HG02970 (cell line): ENCODE measurements around the gene ARGLU1.

Source experiments
- ATAC-seq: cut with Tn5 transposase; IDR thresholded peaks from one replicate; pipeline ENCODE4 v1.9.1; 2021; ENCODE audit warnings: mild to moderate bottlenecking, moderate library complexity, moderate number of reproducible peaks; ENCODE audit not compliant: unreplicated experiment, low FRiP score

ARGLU1 gene

GRCh38 chr13:106505295-106505694 lies 62.6 kb downstream of the ARGLU1 start:
- no peak for ATAC-seq

DNA sequence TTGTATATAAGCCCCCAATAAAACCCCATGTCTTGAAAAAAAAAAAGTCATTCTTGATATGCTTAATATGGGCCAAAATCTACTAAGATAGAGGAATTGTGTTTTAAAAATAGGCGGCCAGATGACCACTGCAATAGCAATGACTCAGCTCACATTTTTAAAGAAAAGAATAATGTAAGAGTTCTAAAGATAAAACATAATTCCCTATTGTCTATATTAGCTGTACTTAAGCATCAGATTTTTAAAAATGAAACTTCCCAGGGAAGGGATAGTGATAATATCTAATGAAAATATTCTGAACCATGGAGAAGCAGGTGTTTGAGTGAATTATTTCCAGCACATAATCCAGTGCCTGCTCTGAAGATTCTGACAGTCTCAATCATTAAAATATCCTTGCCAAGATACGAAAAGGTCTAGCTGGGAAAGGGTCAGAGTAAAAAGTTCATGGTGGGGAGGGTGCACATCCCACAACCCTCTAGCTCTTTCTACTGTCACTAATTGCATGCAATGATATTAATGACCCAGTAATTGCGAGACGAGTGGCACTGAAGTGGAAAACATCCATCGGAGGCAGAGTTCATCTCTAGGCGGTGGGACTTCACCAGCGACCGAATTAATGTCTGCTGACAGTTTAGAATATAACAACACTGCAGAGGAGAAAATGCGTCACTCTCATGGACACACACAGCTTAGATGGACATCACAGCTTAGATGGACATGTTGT lies 64.0 kb downstream of the ARGLU1 start:
- no peak for ATAC-seq

DNA sequence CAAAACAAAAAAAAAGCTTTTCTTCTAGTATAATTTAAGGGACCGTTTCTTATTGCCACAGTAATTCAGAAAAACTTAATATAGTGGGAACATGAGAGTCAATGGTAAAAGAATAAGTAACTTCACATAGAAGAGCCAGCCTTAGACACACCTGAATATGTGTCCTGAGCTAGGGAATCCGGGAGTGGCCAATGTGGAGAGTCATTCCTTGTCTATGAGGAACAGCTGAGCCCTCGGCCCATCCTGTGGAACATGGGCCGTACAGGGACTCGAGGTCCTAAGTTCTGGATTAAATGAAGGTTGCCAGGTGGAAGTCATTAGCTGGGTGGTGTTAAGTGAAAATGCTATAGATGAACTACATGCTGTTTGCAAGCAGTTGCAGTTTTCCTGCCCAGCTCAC lies 64.7 kb downstream of the ARGLU1 start:
- ATAC-seq = no peak

- no peak for ATAC-seq
Observed at GRCh38 chr13:106500445-106500844, 67.5 kb downstream of the ARGLU1 start.

DNA sequence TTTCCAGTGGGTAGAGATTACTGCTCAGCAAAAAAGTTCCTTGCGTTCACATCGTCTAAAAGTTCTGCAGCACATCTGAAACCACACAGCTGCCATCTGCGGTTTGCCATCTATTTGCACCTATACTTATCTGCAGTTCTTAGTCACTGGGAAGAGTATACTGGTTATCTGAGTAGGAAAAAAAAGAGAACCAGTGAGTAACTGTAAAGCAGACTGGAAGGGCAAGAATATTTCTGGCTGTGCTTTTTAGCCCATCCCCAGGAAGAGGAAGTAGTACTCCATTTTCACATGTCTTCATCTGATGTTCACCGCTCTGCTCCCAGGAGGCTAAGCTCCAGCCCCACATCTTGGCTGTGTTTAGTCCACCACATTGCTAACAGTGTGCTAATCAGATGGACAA lies 68.0 kb downstream of the ARGLU1 start:
- no peak for ATAC-seq

- no peak for ATAC-seq
Observed at GRCh38 chr13:106499113-106499512, 68.8 kb downstream of the ARGLU1 start.

DNA sequence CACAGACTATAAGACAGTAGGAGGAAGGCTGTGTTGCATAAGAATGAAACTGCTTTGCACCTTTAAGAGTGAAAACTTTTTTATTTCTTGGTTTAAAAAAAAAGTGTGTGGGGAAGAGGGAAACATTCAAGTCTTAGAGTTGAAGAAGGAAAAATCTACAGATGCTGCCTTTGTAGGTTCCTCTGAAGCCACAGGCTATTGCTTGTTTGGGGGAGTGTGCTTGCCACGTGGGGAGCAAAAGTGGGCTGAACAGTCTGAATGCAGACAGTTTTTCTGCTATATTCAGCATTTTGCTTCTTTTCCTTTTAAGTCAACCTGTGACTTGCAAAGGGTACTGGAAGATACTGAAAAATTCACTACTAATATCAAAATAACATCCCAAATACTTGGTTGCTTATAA lies 69.4 kb downstream of the ARGLU1 start:
- no peak for ATAC-seq

GRCh38 chr13:106498158-106498557 lies 69.8 kb downstream of the ARGLU1 start:
- no peak for ATAC-seq

DNA sequence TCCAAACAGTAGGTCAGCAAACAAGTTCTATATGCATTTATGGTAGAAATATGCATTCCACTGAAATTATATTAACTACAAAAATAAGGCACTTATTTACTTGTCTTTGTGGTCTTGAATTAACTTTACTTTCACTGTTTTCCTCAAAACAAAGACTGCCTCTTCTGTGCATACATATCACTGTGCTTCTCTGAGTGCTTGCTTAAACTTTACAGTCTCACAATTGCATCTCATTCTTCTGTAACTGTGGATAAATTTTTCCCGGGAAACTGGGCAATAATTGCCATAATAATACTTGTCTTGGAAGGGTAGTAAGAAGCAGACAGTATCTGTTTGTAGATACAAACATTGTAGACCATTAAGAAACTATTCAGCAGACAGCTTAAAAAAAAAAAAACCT lies 70.9 kb downstream of the ARGLU1 start:
- no peak for ATAC-seq

DNA sequence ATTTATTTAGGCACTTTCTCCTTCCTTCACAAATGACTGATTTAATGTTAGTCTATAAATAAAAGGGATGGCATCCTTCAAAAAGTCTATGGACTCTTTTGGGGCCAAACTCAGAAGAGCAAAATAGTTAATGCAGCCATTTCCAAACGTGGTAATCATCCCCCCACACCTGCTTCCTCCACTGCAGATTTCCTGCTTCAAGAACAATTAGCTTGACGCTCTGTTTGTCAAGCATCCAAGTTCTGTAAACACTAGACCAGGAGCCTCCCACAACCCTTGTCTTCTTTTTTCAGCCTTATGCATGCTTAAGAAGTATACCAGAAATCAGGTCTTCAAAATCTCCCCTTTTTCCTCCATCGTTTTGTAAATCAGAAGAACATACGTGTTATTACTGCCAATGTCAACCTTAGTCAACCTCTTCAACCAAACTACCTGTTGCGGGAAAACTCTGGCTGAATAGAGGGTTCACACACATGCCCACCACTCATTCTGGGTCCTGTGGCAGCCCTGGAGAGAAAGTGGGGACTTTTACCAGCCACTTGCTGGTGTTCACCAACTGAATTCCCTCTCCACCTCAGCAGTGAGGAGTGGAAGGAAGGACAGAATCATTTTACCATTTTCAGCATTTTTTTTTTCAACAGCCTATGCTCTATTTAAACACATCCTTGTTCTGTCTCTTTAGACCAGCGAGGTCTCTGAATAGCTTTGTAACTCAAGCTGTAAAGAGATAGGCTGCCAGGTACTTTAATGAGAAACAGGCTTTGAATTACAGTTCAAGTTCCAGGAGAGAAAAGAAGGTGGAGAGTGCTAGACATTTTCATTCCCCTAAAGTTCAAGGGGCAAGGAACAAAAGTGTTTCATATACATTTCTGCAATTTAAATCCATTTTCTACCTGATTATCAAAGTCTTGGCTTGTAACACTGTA lies 71.6 kb downstream of the ARGLU1 start:
- no peak for ATAC-seq

GRCh38 chr13:106494936-106495335 lies 73.0 kb downstream of the ARGLU1 start:
- ATAC-seq = no peak

DNA sequence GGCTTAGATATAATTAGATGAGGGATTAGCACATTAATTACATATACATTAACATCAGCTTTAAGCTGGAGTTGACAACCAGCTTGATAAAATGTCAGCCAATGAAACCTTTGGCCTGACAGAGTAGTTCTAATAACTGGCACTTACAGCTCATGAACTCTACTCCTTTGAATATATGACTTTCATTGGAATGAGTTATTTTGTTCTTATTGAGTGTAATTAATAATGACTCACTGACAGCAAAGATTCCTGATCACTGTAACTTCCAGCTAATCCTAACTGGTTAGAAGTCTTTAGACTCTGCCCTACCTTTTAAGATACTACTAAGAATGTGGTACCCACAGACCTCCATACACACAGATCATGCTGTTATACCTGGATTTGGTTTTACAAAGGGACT lies 73.4 kb downstream of the ARGLU1 start:
- ATAC-seq = no peak

- ATAC-seq = peak; percentile 67
Observed at GRCh38 chr13:106493533-106494220, 74.3 kb downstream of the ARGLU1 start.

- ATAC-seq = no peak
Observed at GRCh38 chr13:106492588-106493475, 75.1 kb downstream of the ARGLU1 start.

DNA sequence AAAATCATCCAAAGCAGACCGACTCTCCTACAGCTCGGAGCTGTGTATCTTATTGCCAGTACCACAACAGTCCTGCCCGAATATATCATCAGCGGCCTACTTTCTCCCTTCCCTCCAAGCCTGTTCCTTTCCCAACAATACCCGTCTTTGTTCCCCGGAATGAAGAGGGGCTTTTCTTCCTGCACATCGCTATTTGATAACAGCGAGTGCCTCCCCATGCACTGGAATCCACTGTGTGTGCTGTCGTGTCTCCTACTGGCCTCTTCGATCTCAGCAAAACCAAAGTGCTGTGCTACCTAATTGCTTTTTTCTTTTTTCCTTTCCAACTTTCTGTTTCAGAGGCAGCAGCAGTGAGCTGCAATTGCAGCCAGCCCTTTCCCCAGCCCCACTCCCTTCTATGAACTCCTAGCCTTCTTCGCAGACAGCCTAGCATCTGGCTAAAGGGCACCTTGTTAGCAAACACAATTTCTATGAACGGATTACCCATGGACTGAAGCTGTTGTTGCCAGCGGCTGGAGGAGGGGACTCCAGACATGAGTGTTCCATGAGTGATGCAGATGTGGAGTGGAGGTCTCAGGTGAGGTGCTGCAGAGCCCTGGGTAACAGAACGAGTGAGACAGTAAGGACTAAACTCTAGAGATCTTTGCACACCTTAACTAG lies 75.9 kb downstream of the ARGLU1 start:
- ATAC-seq = no peak
